NOMO-1 treated with DMSO at 0.1 percent for 48 hours (cell line): ENCODE data around the gene LDB2.
"Not testable (repeated sequence)": the region's sequence is repeated elsewhere in the genome, so short reads cannot be mapped to it uniquely, and the experiment has no call there.

Source experiments
- DNase-seq: peaks from one replicate; lab custom pipeline; 2025; ENCODE audit not compliant: unreplicated experiment; lab: John Stamatoyannopoulos, UW

LDB2 gene

GRCh38 chr4:16577177-16577576 is 321.3 kb downstream of the LDB2 start:
- no peak for DNase-seq

- DNase-seq = no peak
Measured at GRCh38 chr4:16574981-16575380, 323.5 kb downstream of the LDB2 start.

GRCh38 chr4:16573739-16574138 is 324.7 kb downstream of the LDB2 start:
- DNase-seq = no peak

GRCh38 chr4:16573206-16573605 is 325.2 kb downstream of the LDB2 start:
- DNase-seq = no peak

GRCh38 chr4:16572631-16573030 is 325.8 kb downstream of the LDB2 start:
- no peak for DNase-seq

GRCh38 chr4:16572161-16572560 is 326.3 kb downstream of the LDB2 start:
- DNase-seq = no peak

- no peak for DNase-seq
Measured at GRCh38 chr4:16569790-16570189, 328.7 kb downstream of the LDB2 start.

- DNase-seq = not testable (repeated sequence)
Measured at GRCh38 chr4:16557316-16557715, 341.1 kb downstream of the LDB2 start.

GRCh38 chr4:16555156-16555555 is 343.3 kb downstream of the LDB2 start:
- no peak for DNase-seq

GRCh38 chr4:16550531-16550930 is 347.9 kb downstream of the LDB2 start:
- DNase-seq = no peak

GRCh38 chr4:16545656-16546055 is 352.8 kb downstream of the LDB2 start:
- DNase-seq = no peak

GRCh38 chr4:16544869-16545268 is 353.6 kb downstream of the LDB2 start:
- DNase-seq = no peak

- no peak for DNase-seq
Measured at GRCh38 chr4:16544251-16544721, 354.2 kb downstream of the LDB2 start.

GRCh38 chr4:16537926-16538325 is 360.5 kb downstream of the LDB2 start:
- DNase-seq = no peak

- no peak for DNase-seq
Measured at GRCh38 chr4:16532240-16532970, 366.0 kb downstream of the LDB2 start.

- no peak for DNase-seq
Measured at GRCh38 chr4:16530688-16531635, 367.5 kb downstream of the LDB2 start.

- DNase-seq = no peak
Measured at GRCh38 chr4:16524911-16525554, 373.4 kb downstream of the LDB2 start.

GRCh38 chr4:16524406-16524805 is 374.0 kb downstream of the LDB2 start:
- DNase-seq = no peak

GRCh38 chr4:16523526-16523925 is 374.9 kb downstream of the LDB2 start:
- DNase-seq = not testable (repeated sequence)

- no peak for DNase-seq
Measured at GRCh38 chr4:16521156-16521915, 377.1 kb downstream of the LDB2 start.
